GM10266 (cell line): ENCODE results near the gene STPG4.
"Not testable (repeated sequence)": the region's sequence is repeated elsewhere in the genome, so short reads cannot be mapped to it uniquely, and the experiment has no call there.

Source experiments
- DNase-seq: peaks from one replicate; pipeline ENCODE4 v3.0.0; 2012; ENCODE audit errors: extremely low spot score
- CTCF ChIP-seq: IDR thresholded peaks from 2 replicates; pipeline ENCODE4 v1.5.1; 2012; ENCODE audit warnings: mild to moderate bottlenecking, low read depth; ENCODE audit not compliant: control insufficient read depth, insufficient read depth; ENCODE audit errors: missing control alignments

STPG4 gene

GRCh38 chr2:47195148-47195547, 40.0 kb upstream of the STPG4 start:
- no peak for TF ChIP-seq CTCF
- no peak for DNase-seq

GRCh38 chr2:47194410-47194809, 39.3 kb upstream of the STPG4 start:
- TF ChIP-seq CTCF, result no peak
- no peak for DNase-seq

GRCh38 chr2:47193607-47194006, 38.5 kb upstream of the STPG4 start:
- no peak for TF ChIP-seq CTCF
- DNase-seq, result no peak

- DNase-seq, result no peak
- no peak for TF ChIP-seq CTCF
Observed at GRCh38 chr2:47190188-47190881, 35.2 kb upstream of the STPG4 start.

GRCh38 chr2:47189635-47190034, 34.5 kb upstream of the STPG4 start:
- TF ChIP-seq CTCF, result no peak
- no peak for DNase-seq

GRCh38 chr2:47187069-47187468, 32.0 kb upstream of the STPG4 start:
- no peak for DNase-seq
- no peak for TF ChIP-seq CTCF

- no peak for DNase-seq
- no peak for TF ChIP-seq CTCF
Observed at GRCh38 chr2:47186351-47186750, 31.2 kb upstream of the STPG4 start.

- not testable (repeated sequence) for DNase-seq
Observed at GRCh38 chr2:47185098-47185497, 30.0 kb upstream of the STPG4 start.
